Tibial nerve (tissue), 4 donors: ENCODE measurements around the gene ATP1A1. TPM values are rescaled to one million over a fixed set of nuclear protein-coding genes. Genes with fewer than 3 reads are reported as not detected.

ENCODE experiments used
- DNase-seq, 2 donors: peaks; one replicate each; pipeline ENCODE4 v3.0.0-alpha.2; 2019; ENCODE audit warnings: low spot score in 2 of 2
- H3K27ac ChIP-seq, 4 donors: fragments of 200-600 bp; sonication (generic) in 3 of 4; one replicate each; pipeline ENCODE4 v1.5.1; 2017 to 2019; ENCODE audit warnings: mild to moderate bottlenecking in 1 of 4
- H3K27me3 ChIP-seq, 2 donors: fragments of 200-600 bp; sonication (generic) in 1 of 2; one replicate each; pipeline versions ENCODE4 v1.5.1 to v1.6.0; 2017 to 2019
- H3K36me3 ChIP-seq, 3 donors: fragments of 200-600 bp; sonication (generic); one replicate each; pipeline ENCODE4 v1.5.1; 2018 to 2019
- H3K4me1 ChIP-seq, 4 donors: fragments of 200-600 bp; sonication (generic) in 3 of 4; one replicate each; pipeline ENCODE4 v1.5.1; 2017 to 2019
- H3K4me3 ChIP-seq, 4 donors: fragments of 200-600 bp; sonication (generic) in 3 of 4; one replicate each; pipeline ENCODE4 v1.5.1; 2017 to 2019; ENCODE audit warnings: mild to moderate bottlenecking in 1 of 4, moderate library complexity in 1 of 4
- H3K9me3 ChIP-seq, 4 donors: fragments of 200-600 bp; sonication (generic) in 3 of 4; one replicate each; pipeline ENCODE4 v1.5.1; 2017 to 2019
- EP300 ChIP-seq, 2 donors: sonication (generic); formaldehyde crosslinking; IDR thresholded peaks; one replicate each; pipeline ENCODE4 v1.6.1; 2017; ENCODE audit warnings: antibody characterized with exemption in 2 of 2, mild to moderate bottlenecking in 1 of 2
- POLR2A ChIP-seq, 2 donors: fragments of 450-650 bp; IDR thresholded peaks; one replicate each; pipeline ENCODE4 v1.6.1; 2017; ENCODE audit warnings: antibody characterized with exemption in 2 of 2, mild to moderate bottlenecking in 2 of 2, moderate library complexity in 2 of 2
- WGBS, 2 donors: methylation state at CpG; one replicate each; pipeline ENCODE4 v1.1.5; 2018; 5-methylcytosine and 5-hydroxymethylcytosine counted together
- total RNA-seq, 4 donors: library from RNA; depleted of rRNA; stranded (reverse); fragments of >200 nt; gene quantifications; one replicate each; pipeline ENCODE4 v1.1.0, GENCODE V29; 2016
- TF ChIP-seq, protein P1 (sequence below), 5 experiments: fragments of 200-600 bp in 3 of 5; fragments of 450-650 bp in 2 of 5; sonication (generic) in 3 of 5; IDR thresholded peaks; one replicate each; pipeline ENCODE4 v1.5.1; 2016 to 2019; ENCODE audit warnings: antibody characterized with exemption in 5 of 5, mild to moderate bottlenecking in 3 of 5, moderate library complexity in 2 of 5

The ATP1A1 gene
- total RNA-seq, 4 donors from 2014 or later = 226 to 325 (median 267) TPM

DNA sequence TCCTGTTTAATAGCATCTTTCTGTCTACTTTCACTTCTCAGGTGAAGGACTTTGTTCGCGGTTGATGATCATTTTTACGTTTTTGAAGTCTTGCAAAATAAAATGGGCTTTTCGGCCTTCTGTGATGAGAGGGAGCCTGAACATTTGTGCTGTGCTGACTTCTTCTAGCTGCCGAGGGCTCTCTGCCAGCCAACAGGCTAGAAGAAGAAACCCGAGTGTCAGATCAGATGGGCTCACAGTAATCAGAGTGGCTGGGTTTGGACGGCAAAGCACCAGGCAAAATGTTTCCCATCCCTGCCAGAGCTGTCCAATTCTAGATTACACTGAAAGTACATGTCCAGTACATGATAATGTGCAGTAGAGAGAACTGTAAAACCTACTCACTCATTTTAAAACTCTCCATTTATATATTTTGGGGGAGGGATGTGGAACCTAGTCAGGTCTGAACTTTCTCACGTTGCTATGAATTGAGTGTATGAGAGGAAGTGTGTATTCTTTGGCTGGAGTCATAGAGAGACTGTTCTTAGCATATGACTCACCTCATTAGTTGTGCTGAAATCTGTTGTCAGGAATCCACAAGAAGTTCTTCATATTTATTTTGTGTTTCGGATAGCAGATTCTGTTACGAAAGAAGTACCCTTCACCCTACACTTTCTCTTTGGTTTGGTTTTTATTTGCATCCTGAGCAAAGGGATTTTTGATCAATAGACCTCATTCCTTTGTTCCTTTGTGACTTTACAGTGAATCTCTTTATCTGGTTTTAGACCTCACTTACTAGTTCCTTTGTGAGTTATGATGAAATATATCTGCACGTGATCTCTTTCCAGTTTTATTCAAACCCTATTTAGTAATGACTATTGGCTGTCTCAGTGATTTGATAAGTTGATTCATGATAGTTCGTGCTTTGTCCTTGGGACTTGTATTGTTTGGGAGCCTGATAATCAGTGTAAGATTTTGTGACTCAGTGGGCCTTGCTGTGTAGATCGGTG is 4.8 kb downstream of the ATP1A1 start:
- Histone ChIP-seq H3K9me3 (no peaks in the 10 kb centered on the region), H3K4me1 (peaks cover 0 to 86% (median 72%) of the 10 kb centered on the region in 4 donors), H3K36me3 (no peaks in the 10 kb centered on the region), H3K27ac (peak overlapping the region; percentile 45 to 99 (median 94)), H3K4me3 (peak overlapping the region in 3 of 4 donors; percentile 4 to 24 (median 10)), H3K27me3 (no peaks in the 10 kb centered on the region)
- peak in 1 of 2 donors; percentile 75 for TF ChIP-seq EP300 (IDR thresholded peaks at IDR 0.05)
- TF ChIP-seq, protein P1, sequence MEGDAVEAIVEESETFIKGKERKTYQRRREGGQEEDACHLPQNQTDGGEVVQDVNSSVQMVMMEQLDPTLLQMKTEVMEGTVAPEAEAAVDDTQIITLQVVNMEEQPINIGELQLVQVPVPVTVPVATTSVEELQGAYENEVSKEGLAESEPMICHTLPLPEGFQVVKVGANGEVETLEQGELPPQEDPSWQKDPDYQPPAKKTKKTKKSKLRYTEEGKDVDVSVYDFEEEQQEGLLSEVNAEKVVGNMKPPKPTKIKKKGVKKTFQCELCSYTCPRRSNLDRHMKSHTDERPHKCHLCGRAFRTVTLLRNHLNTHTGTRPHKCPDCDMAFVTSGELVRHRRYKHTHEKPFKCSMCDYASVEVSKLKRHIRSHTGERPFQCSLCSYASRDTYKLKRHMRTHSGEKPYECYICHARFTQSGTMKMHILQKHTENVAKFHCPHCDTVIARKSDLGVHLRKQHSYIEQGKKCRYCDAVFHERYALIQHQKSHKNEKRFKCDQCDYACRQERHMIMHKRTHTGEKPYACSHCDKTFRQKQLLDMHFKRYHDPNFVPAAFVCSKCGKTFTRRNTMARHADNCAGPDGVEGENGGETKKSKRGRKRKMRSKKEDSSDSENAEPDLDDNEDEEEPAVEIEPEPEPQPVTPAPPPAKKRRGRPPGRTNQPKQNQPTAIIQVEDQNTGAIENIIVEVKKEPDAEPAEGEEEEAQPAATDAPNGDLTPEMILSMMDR (IDR thresholded peaks at IDR 0.05) = no peak
- TF ChIP-seq POLR2A (IDR thresholded peaks at IDR 0.05) = no peak
- peak; percentile 22 to 52 for DNase-seq
- 41 to 52% methylated on average over 13 of the region's 13 CpGs for WGBS, 2 donors

DNA sequence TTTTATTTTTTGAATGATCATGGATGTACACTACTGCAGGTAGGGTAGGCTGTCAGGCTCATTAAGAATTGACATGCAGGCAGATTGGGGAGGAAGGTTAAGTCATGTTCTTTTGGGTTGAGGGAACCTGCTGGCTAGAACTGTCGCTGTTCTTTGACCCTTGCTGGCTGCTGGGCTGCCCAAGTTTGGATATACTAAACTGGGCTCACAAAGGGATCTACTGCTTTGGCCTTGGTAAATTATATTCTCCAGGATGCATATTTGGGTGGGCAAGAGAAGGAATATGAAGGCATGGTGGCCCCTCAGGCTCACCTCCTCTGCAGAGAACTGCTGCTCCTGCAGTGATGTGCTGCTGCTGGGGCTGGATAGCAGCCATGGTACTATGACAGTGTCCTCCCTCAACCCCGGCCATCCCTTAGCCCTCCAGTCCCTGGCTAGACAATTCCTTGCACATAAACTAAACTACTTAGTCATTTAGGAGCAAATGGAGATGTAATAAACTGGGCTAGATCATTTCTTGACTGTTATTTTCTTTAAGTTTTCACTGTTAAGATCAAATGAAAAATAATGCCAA is 6.1 kb downstream of the ATP1A1 start:
- no peak overlapping the region for H3K4me3 ChIP-seq
- DNase-seq = no peak
- H3K27ac ChIP-seq = peak overlapping the region in 3 of 4 donors; percentile 12 to 97 (median 92)
- peaks cover 0 to 95% (median 74%) of the 10 kb centered on the region in 4 donors for H3K4me1 ChIP-seq
- WGBS, 2 donors = 78 to 81% methylated on average over 2 of the region's 2 CpGs
- no peaks in the 10 kb centered on the region for H3K27me3 ChIP-seq
- TF ChIP-seq, protein P1 (IDR thresholded peaks at IDR 0.05) = no peak
- TF ChIP-seq EP300 (IDR thresholded peaks at IDR 0.05) = no peak
- TF ChIP-seq POLR2A (IDR thresholded peaks at IDR 0.05) = no peak
- no peaks in the 10 kb centered on the region for H3K9me3 ChIP-seq
- no peaks in the 10 kb centered on the region for H3K36me3 ChIP-seq

DNA sequence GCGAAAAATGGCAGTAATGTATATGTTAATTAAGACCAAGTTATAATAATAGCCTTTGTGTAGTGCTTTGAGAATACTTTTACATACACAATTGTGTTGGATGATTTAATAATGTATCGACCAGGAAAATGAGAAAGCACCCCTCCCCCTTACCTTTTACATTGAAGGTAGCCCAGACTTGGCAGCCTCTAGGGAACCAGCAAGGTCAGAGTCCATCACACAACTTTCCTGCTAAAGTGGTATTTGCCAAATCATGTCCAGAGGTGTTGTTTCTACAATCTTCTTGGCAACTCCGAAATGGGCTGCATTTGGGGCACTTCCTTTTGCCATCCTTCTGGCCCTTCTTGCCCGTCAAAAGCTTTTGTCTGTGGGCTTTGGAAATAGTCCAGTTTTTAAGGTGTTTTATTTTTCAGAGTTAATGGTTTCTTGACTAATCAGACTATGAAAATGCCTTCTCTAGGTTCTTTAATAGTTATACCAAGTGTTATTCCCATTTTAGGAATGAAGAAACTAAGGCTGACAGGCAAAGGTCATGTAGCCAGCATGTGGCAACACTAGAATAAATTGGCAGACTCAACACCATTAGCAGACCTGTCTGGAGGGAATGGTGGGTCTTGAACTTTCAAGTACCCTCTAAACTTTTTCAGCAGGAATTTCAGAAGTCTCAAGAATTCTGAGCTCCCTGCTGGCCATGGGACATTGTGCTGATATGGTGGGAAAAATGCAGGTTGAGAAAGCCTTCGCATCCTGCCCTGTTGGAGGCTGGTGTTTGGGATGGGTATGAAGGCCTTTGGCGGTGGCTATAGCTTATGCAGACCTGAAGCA is 6.8 kb downstream of the ATP1A1 start:
- WGBS, 2 donors = 83% methylated on average over 6 of the region's 6 CpGs
- no peaks in the 10 kb centered on the region for H3K9me3 ChIP-seq
- H3K27ac ChIP-seq = peak overlapping the region in 2 of 4 donors; percentile 43 to 92
- no peak for TF ChIP-seq EP300 (IDR thresholded peaks at IDR 0.05)
- TF ChIP-seq POLR2A (IDR thresholded peaks at IDR 0.05) = no peak
- TF ChIP-seq, protein P1 (IDR thresholded peaks at IDR 0.05) = no peak
- peaks cover 0 to 7% (median 2%) of the 10 kb centered on the region in 3 donors for H3K36me3 ChIP-seq
- H3K4me1 ChIP-seq = peaks cover 0 to 88% (median 70%) of the 10 kb centered on the region in 4 donors
- no peaks in the 10 kb centered on the region for H3K27me3 ChIP-seq
- H3K4me3 ChIP-seq = no peak overlapping the region
- DNase-seq = no peak

DNA sequence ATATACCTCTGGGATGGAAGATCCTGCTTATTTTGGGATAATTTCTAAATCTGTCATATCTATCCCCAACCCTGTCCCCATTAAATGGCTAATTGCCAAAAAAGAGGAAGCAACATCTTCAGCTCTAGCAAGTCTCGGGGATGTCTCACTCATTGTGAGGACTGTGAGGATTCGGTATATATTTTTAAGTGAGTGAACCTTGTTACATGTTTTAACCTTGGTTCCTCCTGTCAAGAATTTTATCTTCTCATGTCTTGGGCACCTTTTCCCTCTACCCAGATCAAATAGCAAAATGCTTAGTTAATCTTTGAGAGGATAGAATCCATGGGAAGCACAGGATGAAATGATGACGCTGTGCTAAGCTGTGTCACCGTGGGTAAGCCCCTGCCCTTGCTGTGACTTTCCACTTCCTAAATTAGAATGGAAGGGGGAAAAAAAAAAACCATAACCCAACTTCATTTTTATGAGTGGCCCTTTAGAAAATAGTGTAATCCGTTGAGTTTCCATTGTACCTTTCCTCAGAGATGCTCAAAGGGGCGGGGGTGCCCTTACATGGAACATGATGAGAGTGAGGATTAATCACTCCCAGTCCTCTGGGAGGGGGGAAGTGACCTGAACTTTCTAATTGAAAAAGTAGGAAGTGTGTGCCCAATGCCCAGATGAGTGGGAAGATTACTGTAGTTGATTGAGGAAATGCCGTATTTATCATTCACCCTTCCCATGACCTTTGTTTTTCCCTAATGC is 7.6 kb downstream of the ATP1A1 start:
- DNase-seq = no peak
- H3K27ac ChIP-seq = peak overlapping the region in 2 of 4 donors; percentile 43 to 92
- WGBS, 2 donors = 70% methylated on average over 7 of the region's 7 CpGs
- peaks cover 0 to 80% (median 62%) of the 10 kb centered on the region in 4 donors for H3K4me1 ChIP-seq
- no peaks in the 10 kb centered on the region for H3K27me3 ChIP-seq
- TF ChIP-seq EP300 (IDR thresholded peaks at IDR 0.05) (peak in 1 of 2 donors; percentile 32), POLR2A (IDR thresholded peaks at IDR 0.05) (no peak)
- no peaks in the 10 kb centered on the region for H3K9me3 ChIP-seq
- H3K36me3 ChIP-seq = peaks cover 0 to 15% (median 4%) of the 10 kb centered on the region in 3 donors
- no peak overlapping the region for H3K4me3 ChIP-seq
